Neural progenitor cell (in vitro differentiated cells): ENCODE results near the gene PDLIM1. TPM values are rescaled to one million over a fixed set of nuclear protein-coding genes. Genes with fewer than 3 reads are reported as not detected.

Source experiments
- DNase-seq: peaks from one replicate; pipeline ENCODE4 v3.0.0-alpha.2; 2016; ENCODE audit warnings: low spot score
- H2AFZ ChIP-seq: fragments of 200-600 bp; sonication (generic); replicated peaks from 2 replicates; pipeline ENCODE4 v1.6.1; 2016; ENCODE audit warnings: antibody characterized with exemption
- H3F3A ChIP-seq: fragments of 200-600 bp; sonication (generic); 2 replicates; pipeline ENCODE4 v1.6.1; 2016; ENCODE audit warnings: antibody characterized with exemption, low read depth
- H3K27ac ChIP-seq: fragments of 200-600 bp; sonication (generic); 2 replicates; pipeline ENCODE4 v1.5.1; 2016; ENCODE audit warnings: mild to moderate bottlenecking
- H3K27me3 ChIP-seq: fragments of 200-600 bp; sonication (generic); 2 replicates; pipeline ENCODE4 v1.6.1; 2016; ENCODE audit warnings: mild to moderate bottlenecking, moderate library complexity
- H3K36me3 ChIP-seq: fragments of 200-600 bp; sonication (generic); 2 replicates; pipeline ENCODE4 v1.5.1; 2016
- H3K4me1 ChIP-seq: fragments of 200-600 bp; sonication (generic); 2 replicates; pipeline ENCODE4 v1.6.1; 2016; ENCODE audit warnings: mixed run types
- H3K4me2 ChIP-seq: fragments of 200-600 bp; sonication (generic); 2 replicates; pipeline ENCODE4 v1.6.1; 2016
- H3K4me3 ChIP-seq: fragments of 200-600 bp; sonication (generic); 2 replicates; pipeline ENCODE4 v1.5.1; 2016
- H3K79me2 ChIP-seq: fragments of 200-600 bp; sonication (generic); 2 replicates; pipeline ENCODE4 v1.6.1; 2016; ENCODE audit warnings: low read depth
- H3K9ac ChIP-seq: fragments of 200-600 bp; sonication (generic); 2 replicates; pipeline ENCODE4 v1.6.1; 2016
- H3K9me3 ChIP-seq: fragments of 200-600 bp; sonication (generic); 2 replicates; pipeline ENCODE4 v1.5.1; 2016; ENCODE audit warnings: low read depth
- H4K20me1 ChIP-seq: fragments of 200-600 bp; sonication (generic); 2 replicates; pipeline ENCODE4 v1.6.1; 2016; ENCODE audit warnings: low read depth
- H3K27ac Mint-ChIP-seq: 3 replicates; pipeline ENCODE4 v1.8.0; 2021; ENCODE audit warnings: mixed read lengths
- H3K27me3 Mint-ChIP-seq: 2 replicates; pipeline ENCODE4 v1.8.0; 2022; ENCODE audit warnings: low read depth, mild to moderate bottlenecking, inconsistent platforms, moderate library complexity, mixed read lengths; ENCODE audit not compliant: insufficient read depth
- H3K36me3 Mint-ChIP-seq: 3 replicates; pipeline ENCODE4 v1.8.0; 2021; ENCODE audit warnings: mixed read lengths
- H3K4me1 Mint-ChIP-seq: 3 replicates; pipeline ENCODE4 v1.8.0; 2021; ENCODE audit warnings: mixed read lengths
- H3K4me3 Mint-ChIP-seq: 3 replicates; pipeline ENCODE4 v1.8.0; 2021; ENCODE audit warnings: mild to moderate bottlenecking, moderate library complexity, mixed read lengths
- H3K9me3 Mint-ChIP-seq: 3 replicates; pipeline ENCODE4 v1.8.0; 2020; ENCODE audit warnings: mixed read lengths
- EZH2 ChIP-seq: fragments of 200-600 bp; sonication (generic); IDR thresholded peaks from 2 replicates; pipeline ENCODE4 v1.6.1; 2017; ENCODE audit warnings: antibody characterized with exemption, mild to moderate bottlenecking, moderate library complexity
- EZH2phosphoT487 ChIP-seq: fragments of 200-600 bp; sonication (generic); IDR thresholded peaks from 2 replicates; pipeline ENCODE4 v1.6.1; 2017; ENCODE audit warnings: antibody characterized with exemption
- total RNA-seq: library from RNA; depleted of rRNA; stranded (reverse); fragments of >200 nt; gene quantifications from 2 replicates; pipeline ENCODE4 v1.2.3, GENCODE V29; 2015; ENCODE audit warnings: low replicate concordance
- TF ChIP-seq, protein P1 (sequence below): fragments of 200-600 bp; sonication (generic); IDR thresholded peaks from 2 replicates; pipeline ENCODE4 v1.5.1; 2017; ENCODE audit warnings: antibody characterized with exemption, mild to moderate bottlenecking

PDLIM1 gene
- total RNA-seq, 1 donor from 2014 or later = 4.6 TPM

GRCh38 chr10:95333997-95334804 lies 43.4 kb upstream of the PDLIM1 start:
- no peak overlapping the region for H3K4me2 ChIP-seq
- no peaks in the 10 kb centered on the region for H4K20me1 ChIP-seq
- Mint-ChIP-seq H3K27me3 (no peaks in the 10 kb centered on the region), H3K4me1 (peaks cover 2% of the 10 kb centered on the region), H3K27ac (no peak overlapping the region), H3K4me3 (no peak overlapping the region), H3K36me3 (no peaks in the 10 kb centered on the region), H3K9me3 (no peaks in the 10 kb centered on the region)
- no peaks in the 10 kb centered on the region for H3F3A ChIP-seq
- H3K36me3 ChIP-seq = no peaks in the 10 kb centered on the region
- H3K9ac ChIP-seq = no peak overlapping the region
- H3K9me3 ChIP-seq = no peaks in the 10 kb centered on the region
- no peak overlapping the region for H3K27ac ChIP-seq
- no peaks in the 10 kb centered on the region for H3K79me2 ChIP-seq
- H2AFZ ChIP-seq = no peak overlapping the region
- TF ChIP-seq, protein P1, sequence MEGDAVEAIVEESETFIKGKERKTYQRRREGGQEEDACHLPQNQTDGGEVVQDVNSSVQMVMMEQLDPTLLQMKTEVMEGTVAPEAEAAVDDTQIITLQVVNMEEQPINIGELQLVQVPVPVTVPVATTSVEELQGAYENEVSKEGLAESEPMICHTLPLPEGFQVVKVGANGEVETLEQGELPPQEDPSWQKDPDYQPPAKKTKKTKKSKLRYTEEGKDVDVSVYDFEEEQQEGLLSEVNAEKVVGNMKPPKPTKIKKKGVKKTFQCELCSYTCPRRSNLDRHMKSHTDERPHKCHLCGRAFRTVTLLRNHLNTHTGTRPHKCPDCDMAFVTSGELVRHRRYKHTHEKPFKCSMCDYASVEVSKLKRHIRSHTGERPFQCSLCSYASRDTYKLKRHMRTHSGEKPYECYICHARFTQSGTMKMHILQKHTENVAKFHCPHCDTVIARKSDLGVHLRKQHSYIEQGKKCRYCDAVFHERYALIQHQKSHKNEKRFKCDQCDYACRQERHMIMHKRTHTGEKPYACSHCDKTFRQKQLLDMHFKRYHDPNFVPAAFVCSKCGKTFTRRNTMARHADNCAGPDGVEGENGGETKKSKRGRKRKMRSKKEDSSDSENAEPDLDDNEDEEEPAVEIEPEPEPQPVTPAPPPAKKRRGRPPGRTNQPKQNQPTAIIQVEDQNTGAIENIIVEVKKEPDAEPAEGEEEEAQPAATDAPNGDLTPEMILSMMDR = no peak
- TF ChIP-seq EZH2 (no peak), EZH2phosphoT487 (no peak)
- H3K4me1 ChIP-seq = peaks cover 1% of the 10 kb centered on the region
- DNase-seq = no peak
- no peaks in the 10 kb centered on the region for H3K27me3 ChIP-seq
- H3K4me3 ChIP-seq = no peak overlapping the region

DNA sequence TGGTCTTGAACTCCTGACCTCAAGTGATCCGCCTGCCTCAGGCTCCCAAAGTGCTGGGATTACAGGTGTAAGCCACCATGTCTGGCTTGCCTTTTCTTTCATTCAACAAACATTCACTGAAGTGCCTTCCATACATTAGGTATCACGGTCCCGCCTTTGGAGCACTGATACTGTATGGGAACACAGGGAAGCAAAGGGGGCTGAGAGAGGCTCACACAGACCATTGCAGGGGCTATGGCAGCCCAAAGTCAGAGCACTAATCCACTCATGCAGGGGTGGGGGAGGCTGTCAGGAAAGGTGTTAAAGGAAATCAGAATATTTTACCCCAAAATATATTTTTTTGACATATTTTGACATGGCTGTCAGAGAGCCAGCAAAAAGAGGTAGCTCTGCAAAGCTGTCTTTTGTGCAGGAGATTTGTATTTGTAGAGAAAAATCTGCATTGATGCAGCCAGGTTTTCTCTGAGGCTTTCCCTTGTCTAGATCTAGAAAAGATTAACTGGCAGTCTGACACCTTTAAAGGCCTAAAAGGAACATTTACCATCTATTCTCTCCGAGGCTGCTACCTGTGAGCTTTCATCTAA lies 42.0 kb upstream of the PDLIM1 start:
- Histone ChIP-seq H3K9ac (no peak overlapping the region), H3K9me3 (no peaks in the 10 kb centered on the region), H3K27me3 (no peaks in the 10 kb centered on the region), H4K20me1 (no peaks in the 10 kb centered on the region), H3K4me1 (no peaks in the 10 kb centered on the region), H3K27ac (no peak overlapping the region), H3K36me3 (no peaks in the 10 kb centered on the region), H3K4me3 (no peak overlapping the region), H2AFZ (no peak overlapping the region), H3K4me2 (no peak overlapping the region), H3K79me2 (no peaks in the 10 kb centered on the region), H3F3A (no peaks in the 10 kb centered on the region)
- no peak for DNase-seq
- no peak overlapping the region for H3K4me3 Mint-ChIP-seq
- peaks cover 5% of the 10 kb centered on the region for H3K4me1 Mint-ChIP-seq
- no peak overlapping the region for H3K27ac Mint-ChIP-seq
- no peaks in the 10 kb centered on the region for H3K27me3 Mint-ChIP-seq
- TF ChIP-seq EZH2phosphoT487 = no peak
- TF ChIP-seq, protein P1 = no peak
- no peak for TF ChIP-seq EZH2
- H3K36me3 Mint-ChIP-seq = no peaks in the 10 kb centered on the region
- no peaks in the 10 kb centered on the region for H3K9me3 Mint-ChIP-seq

- Histone ChIP-seq H2AFZ (no peak overlapping the region), H3K4me3 (no peak overlapping the region), H3K27me3 (no peaks in the 10 kb centered on the region), H3K4me1 (peaks cover 6% of the 10 kb centered on the region), H3K79me2 (no peaks in the 10 kb centered on the region), H3K36me3 (no peaks in the 10 kb centered on the region), H3K4me2 (no peak overlapping the region), H3K27ac (no peak overlapping the region), H3K9me3 (no peaks in the 10 kb centered on the region), H3K9ac (no peak overlapping the region), H3F3A (no peaks in the 10 kb centered on the region), H4K20me1 (no peaks in the 10 kb centered on the region)
- Mint-ChIP-seq H3K9me3 (no peaks in the 10 kb centered on the region), H3K36me3 (no peaks in the 10 kb centered on the region), H3K4me3 (no peak overlapping the region), H3K4me1 (peaks cover 12% of the 10 kb centered on the region), H3K27me3 (no peaks in the 10 kb centered on the region), H3K27ac (no peak overlapping the region)
- DNase-seq = no peak
- no peak for TF ChIP-seq EZH2
- TF ChIP-seq EZH2phosphoT487 = no peak
- TF ChIP-seq, protein P1 = no peak
Observed at GRCh38 chr10:95331596-95332130, 40.9 kb upstream of the PDLIM1 start.
